ENCODE data around the gene RPTN.

RPTN gene

DNA sequence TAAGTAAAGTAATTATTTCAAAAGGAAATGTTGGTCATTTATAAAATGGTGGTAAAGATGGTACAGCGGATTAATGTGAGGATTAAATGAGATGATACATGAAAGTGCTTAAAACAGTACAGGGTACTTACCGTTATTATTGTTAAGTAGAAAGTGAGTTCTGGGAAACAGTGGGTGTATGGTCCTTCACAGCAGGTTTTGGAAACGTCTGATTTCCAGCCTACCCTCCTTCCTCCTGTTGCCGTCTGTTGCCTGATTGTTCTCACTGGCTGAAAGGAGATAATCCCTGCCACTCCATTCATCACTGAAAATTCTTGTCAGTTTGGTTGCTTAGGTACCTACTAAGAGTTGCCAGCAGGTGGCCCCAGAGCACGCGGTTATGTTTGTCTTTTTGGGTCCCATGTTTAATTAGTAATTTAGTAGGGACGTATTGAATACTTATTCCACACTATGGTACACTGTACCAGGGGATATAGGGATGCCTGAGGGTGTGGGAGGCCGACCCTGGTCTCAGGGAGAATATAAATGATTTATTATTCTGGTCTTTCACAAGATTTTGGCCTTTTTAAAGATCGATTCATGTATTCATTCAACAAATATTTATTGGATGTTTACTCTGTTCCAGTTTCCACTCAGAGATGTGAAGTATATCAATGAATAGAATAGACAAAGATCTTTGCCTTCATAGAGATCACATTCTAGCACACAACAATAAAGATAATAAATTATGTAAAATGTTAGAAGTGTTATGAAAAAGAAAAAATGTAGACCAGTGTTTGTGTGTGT is 30.8 kb upstream of the RPTN start:
- no peak overlapping the region for H3K4me3 ChIP-seq (ENCODE audit: low read length, poor library complexity, severe bottlenecking)
- no peak overlapping the region for H3K4me2 ChIP-seq (ENCODE audit: low read depth, low read length, poor library complexity, severe bottlenecking)
- no peaks in the 10 kb centered on the region for H4K20me1 ChIP-seq (ENCODE audit: insufficient read depth, low read length, poor library complexity, severe bottlenecking)
- H3K9me3 ChIP-seq (ENCODE audit: insufficient read depth, low read depth, low read length): no peaks in the 10 kb centered on the region
- H3K36me3 ChIP-seq (ENCODE audit: insufficient read depth, low read length): no peaks in the 10 kb centered on the region
- no peaks in the 10 kb centered on the region for H3K79me2 ChIP-seq (ENCODE audit: insufficient read depth, low read length)
- no peaks in the 10 kb centered on the region for H3K4me1 ChIP-seq (ENCODE audit: insufficient read depth, low read length, poor library complexity, severe bottlenecking)
- no peak overlapping the region for H2AFZ ChIP-seq (ENCODE audit: low read length)
- H3K9ac ChIP-seq (ENCODE audit: low read depth, low read length, poor library complexity, severe bottlenecking): no peak overlapping the region
- H3F3A ChIP-seq (ENCODE audit: low read depth): no peaks in the 10 kb centered on the region
- TF ChIP-seq, protein P1, sequence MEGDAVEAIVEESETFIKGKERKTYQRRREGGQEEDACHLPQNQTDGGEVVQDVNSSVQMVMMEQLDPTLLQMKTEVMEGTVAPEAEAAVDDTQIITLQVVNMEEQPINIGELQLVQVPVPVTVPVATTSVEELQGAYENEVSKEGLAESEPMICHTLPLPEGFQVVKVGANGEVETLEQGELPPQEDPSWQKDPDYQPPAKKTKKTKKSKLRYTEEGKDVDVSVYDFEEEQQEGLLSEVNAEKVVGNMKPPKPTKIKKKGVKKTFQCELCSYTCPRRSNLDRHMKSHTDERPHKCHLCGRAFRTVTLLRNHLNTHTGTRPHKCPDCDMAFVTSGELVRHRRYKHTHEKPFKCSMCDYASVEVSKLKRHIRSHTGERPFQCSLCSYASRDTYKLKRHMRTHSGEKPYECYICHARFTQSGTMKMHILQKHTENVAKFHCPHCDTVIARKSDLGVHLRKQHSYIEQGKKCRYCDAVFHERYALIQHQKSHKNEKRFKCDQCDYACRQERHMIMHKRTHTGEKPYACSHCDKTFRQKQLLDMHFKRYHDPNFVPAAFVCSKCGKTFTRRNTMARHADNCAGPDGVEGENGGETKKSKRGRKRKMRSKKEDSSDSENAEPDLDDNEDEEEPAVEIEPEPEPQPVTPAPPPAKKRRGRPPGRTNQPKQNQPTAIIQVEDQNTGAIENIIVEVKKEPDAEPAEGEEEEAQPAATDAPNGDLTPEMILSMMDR (conservative IDR thresholded peaks at IDR 0.05; ENCODE audit: low read length): peak; percentile 90
- no peak for TF ChIP-seq EZH2phosphoT487 (IDR thresholded peaks at IDR 0.05; ENCODE audit: borderline replicate concordance)
- no peaks in the 10 kb centered on the region for H3K27me3 ChIP-seq (ENCODE audit: insufficient read depth, low read length, poor library complexity, severe bottlenecking)
- no peaks in the 10 kb centered on the region for H3K9me2 ChIP-seq (replicated peaks; ENCODE audit: low read depth, low read length)

DNA sequence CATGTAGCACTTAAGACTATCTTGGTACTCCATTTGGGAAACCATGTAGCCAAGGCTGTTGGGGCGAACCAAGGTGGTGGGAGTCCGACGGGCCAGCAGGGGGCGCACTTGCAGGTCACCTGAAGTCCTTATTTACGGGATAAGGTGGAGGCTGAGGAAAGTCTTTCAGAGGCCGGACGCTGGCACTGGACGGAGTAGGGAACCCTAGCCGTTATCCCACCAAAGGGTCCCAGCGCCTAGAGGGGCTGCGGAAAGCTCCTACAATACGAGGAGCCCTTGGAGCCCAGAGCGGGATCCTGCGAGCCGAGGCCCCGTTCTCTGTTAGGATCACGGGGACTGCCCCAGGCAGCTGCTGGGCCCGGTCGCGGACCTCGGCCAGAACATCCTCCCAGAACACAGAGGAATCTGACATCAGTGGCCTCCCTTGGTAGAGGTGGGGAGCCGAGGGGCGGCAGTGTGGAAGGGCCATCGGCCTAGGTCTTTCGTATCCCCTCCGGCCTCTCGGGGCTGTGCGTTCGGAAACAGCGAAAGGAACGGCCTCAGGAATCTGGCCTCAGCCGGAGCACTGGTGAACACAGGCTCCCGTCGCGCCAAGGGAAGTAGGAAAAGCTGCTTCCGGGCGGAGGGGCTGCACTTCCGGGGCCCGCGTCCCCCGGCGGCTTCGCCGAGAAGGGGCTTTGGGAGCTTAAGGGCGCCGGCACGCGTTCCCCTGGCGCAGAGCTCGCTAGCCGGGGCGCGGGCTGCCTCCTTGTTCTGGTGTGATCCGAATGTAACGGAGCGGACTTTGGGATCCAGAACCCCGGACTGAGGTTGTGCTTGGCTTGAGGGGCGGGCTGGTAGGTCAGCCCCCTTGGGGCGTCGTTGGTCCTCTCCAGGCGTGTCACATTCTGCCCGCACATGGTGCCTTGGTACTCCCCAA is 29.9 kb upstream of the RPTN start:
- Histone ChIP-seq H3K9me3 (ENCODE audit: insufficient read depth, low read depth, low read length) (no peaks in the 10 kb centered on the region), H3K4me3 (ENCODE audit: low read length, poor library complexity, severe bottlenecking) (no peak overlapping the region), H3F3A (ENCODE audit: low read depth) (no peaks in the 10 kb centered on the region), H3K4me2 (ENCODE audit: low read depth, low read length, poor library complexity, severe bottlenecking) (no peak overlapping the region), H3K36me3 (ENCODE audit: insufficient read depth, low read length) (no peaks in the 10 kb centered on the region), H3K27me3 (ENCODE audit: insufficient read depth, low read length, poor library complexity, severe bottlenecking) (no peaks in the 10 kb centered on the region), H3K9ac (ENCODE audit: low read depth, low read length, poor library complexity, severe bottlenecking) (no peak overlapping the region), H4K20me1 (ENCODE audit: insufficient read depth, low read length, poor library complexity, severe bottlenecking) (no peaks in the 10 kb centered on the region), H3K9me2 (replicated peaks; ENCODE audit: low read depth, low read length) (no peaks in the 10 kb centered on the region), H3K79me2 (ENCODE audit: insufficient read depth, low read length) (no peaks in the 10 kb centered on the region), H3K4me1 (ENCODE audit: insufficient read depth, low read length, poor library complexity, severe bottlenecking) (no peaks in the 10 kb centered on the region), H2AFZ (ENCODE audit: low read length) (no peak overlapping the region)
- TF ChIP-seq EZH2phosphoT487 (IDR thresholded peaks at IDR 0.05; ENCODE audit: borderline replicate concordance): no peak
- TF ChIP-seq, protein P1 (conservative IDR thresholded peaks at IDR 0.05; ENCODE audit: low read length): peak; percentile 85

DNA sequence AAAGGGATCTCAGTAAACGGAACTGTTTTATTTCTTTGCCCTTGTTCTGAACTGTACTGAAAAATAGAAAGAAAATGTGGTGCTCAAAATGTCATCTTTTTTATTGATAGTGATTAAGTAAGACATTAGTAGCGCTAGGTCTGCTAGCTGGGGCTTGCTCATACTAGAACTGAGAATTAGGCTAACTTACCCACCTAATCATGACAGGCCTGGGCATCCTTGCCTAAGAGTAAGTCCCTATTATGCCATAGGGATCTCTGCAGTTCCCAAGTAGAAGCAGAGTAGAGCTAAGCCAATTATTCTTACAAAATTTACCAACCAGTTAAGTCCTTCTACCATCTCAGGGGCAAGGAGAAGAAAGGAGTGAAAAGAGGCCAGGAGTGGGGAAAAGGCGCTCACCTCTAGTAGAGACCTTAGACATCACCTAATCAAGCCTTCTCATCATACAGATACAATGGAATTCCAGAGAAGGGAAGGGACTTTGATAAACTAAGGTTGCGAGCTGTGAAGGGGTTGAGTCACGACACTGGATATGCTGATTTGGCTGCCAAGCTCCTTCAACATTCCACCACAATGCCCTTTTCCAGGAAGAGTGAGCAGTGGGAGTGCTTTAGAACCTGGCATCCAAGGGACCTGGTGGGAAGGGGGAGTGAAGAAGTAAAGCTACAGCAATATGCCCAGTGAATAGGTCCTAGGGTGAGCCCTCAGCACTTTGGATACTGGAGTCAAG is 27.7 kb upstream of the RPTN start:
- H3K9ac ChIP-seq (ENCODE audit: low read depth, low read length, poor library complexity, severe bottlenecking): no peak overlapping the region
- no peak overlapping the region for H2AFZ ChIP-seq (ENCODE audit: low read length)
- no peaks in the 10 kb centered on the region for H3K9me2 ChIP-seq (replicated peaks; ENCODE audit: low read depth, low read length)
- H3K4me2 ChIP-seq (ENCODE audit: low read depth, low read length, poor library complexity, severe bottlenecking): no peak overlapping the region
- H3K36me3 ChIP-seq (ENCODE audit: insufficient read depth, low read length): no peaks in the 10 kb centered on the region
- H3F3A ChIP-seq (ENCODE audit: low read depth): no peaks in the 10 kb centered on the region
- TF ChIP-seq, protein P1 (conservative IDR thresholded peaks at IDR 0.05; ENCODE audit: low read length): no peak
- no peak for TF ChIP-seq EZH2phosphoT487 (IDR thresholded peaks at IDR 0.05; ENCODE audit: borderline replicate concordance)
- no peaks in the 10 kb centered on the region for H3K27me3 ChIP-seq (ENCODE audit: insufficient read depth, low read length, poor library complexity, severe bottlenecking)
- no peak overlapping the region for H3K4me3 ChIP-seq (ENCODE audit: low read length, poor library complexity, severe bottlenecking)
- no peaks in the 10 kb centered on the region for H3K79me2 ChIP-seq (ENCODE audit: insufficient read depth, low read length)
- no peaks in the 10 kb centered on the region for H4K20me1 ChIP-seq (ENCODE audit: insufficient read depth, low read length, poor library complexity, severe bottlenecking)
- no peaks in the 10 kb centered on the region for H3K9me3 ChIP-seq (ENCODE audit: insufficient read depth, low read depth, low read length)
- H3K4me1 ChIP-seq (ENCODE audit: insufficient read depth, low read length, poor library complexity, severe bottlenecking): peaks cover 5% of the 10 kb centered on the region
